HepG2 (cell line): ENCODE measurements around the gene CBX7.

Experiments used
- ATF7 ChIP-seq, 2 experiments: fragments of 450-650 bp in 1 of 2; sonication (generic) in 1 of 2; formaldehyde crosslinking in 1 of 2; IDR thresholded peaks; 2 replicates each; pipeline versions ENCODE4 v1.4.0 to v1.6.1; 2016 to 2020; ENCODE audit warnings: antibody characterized with exemption in 1 of 2, mild to moderate bottlenecking in 1 of 2, missing genetic modification reagents in 1 of 2
- CCAR2 ChIP-seq: fragments of 200-400 bp; formaldehyde crosslinking; optimal IDR thresholded peaks from 2 replicates; pipeline ENCODE3; 2018; ENCODE audit warnings: low read depth, mild to moderate bottlenecking, low read length, moderate library complexity
- CREM ChIP-seq, 2 experiments: sonication (generic) in 1 of 2; formaldehyde crosslinking in 1 of 2; IDR thresholded peaks; 2 replicates each; pipeline versions ENCODE4 v1.4.0 to v1.6.1; 2016 to 2020; ENCODE audit warnings: antibody characterized with exemption in 1 of 2, mild to moderate bottlenecking in 1 of 2, missing genetic modification reagents in 1 of 2
- MEIS1 ChIP-seq: sonication (generic); formaldehyde crosslinking; IDR thresholded peaks from 2 replicates; pipeline ENCODE4 v1.9.0; 2021; ENCODE audit warnings: mild to moderate bottlenecking, missing genetic modification reagents, moderate library complexity, borderline replicate concordance
- POLR2AphosphoS5 ChIP-seq: IDR thresholded peaks from 2 replicates; pipeline ENCODE4 v1.6.1; 2012; ENCODE audit warnings: low read depth, low read length
- RAD21 ChIP-seq: fragments of 450-650 bp; formaldehyde crosslinking; IDR thresholded peaks from 2 replicates; pipeline ENCODE4 v1.5.0; 2020; ENCODE audit warnings: mild to moderate bottlenecking
- SALL1 ChIP-seq: sonication (generic); formaldehyde crosslinking; IDR thresholded peaks from 2 replicates; pipeline ENCODE4 v1.8.0; 2022; ENCODE audit warnings: mild to moderate bottlenecking, missing genetic modification reagents
- ZBTB33 ChIP-seq: sonication (generic); formaldehyde crosslinking; IDR thresholded peaks from 2 replicates; pipeline ENCODE4 v1.4.0; 2020; ENCODE audit warnings: missing genetic modification reagents
- ZBTB40 ChIP-seq, 2 experiments: fragments of 450-650 bp in 1 of 2; sonication (generic) in 1 of 2; formaldehyde crosslinking in 1 of 2; IDR thresholded peaks; 2 replicates each; pipeline versions ENCODE4 v1.6.1 to v1.8.0; 2016 to 2022; ENCODE audit warnings: antibody characterized with exemption in 1 of 2, mild to moderate bottlenecking in 1 of 2, missing genetic modification reagents in 1 of 2
- ZHX2 ChIP-seq, 2 experiments: sonication (generic) in 1 of 2; formaldehyde crosslinking in 1 of 2; IDR thresholded peaks; 2 replicates each; pipeline versions ENCODE4 v1.6.1 to v1.9.0; 2014 to 2022; ENCODE audit warnings: antibody characterized with exemption in 1 of 2, borderline replicate concordance in 1 of 2, inconsistent platforms in 1 of 2, low read depth in 1 of 2, missing genetic modification reagents in 1 of 2
- ZNF30 ChIP-seq: sonication (generic); formaldehyde crosslinking; IDR thresholded peaks from 2 replicates; pipeline ENCODE4 v1.5.0; 2020; ENCODE audit warnings: mild to moderate bottlenecking, missing genetic modification reagents
- ZNF512B ChIP-seq: sonication (generic); formaldehyde crosslinking; IDR thresholded peaks from 2 replicates; pipeline ENCODE4 v1.5.1; 2020; ENCODE audit warnings: missing genetic modification reagents, mild to moderate bottlenecking, borderline replicate concordance

GRCh38 chr22:39169797-39170466 lies 17.5 kb upstream of the CBX7 start:
- no peak for TF ChIP-seq ZBTB40 (IDR thresholded peaks at IDR 0.05)
- TF ChIP-seq ZBTB40 (CRISPR knock-in tag; IDR thresholded peaks at IDR 0.05): no peak
- TF ChIP-seq ZBTB33 (CRISPR knock-in tag): no peak
- no peak for TF ChIP-seq ZNF512B (CRISPR knock-in tag)
- no peak for TF ChIP-seq ZNF30 (CRISPR knock-in tag)
- no peak for TF ChIP-seq MEIS1 (CRISPR knock-in tag)
- no peak for TF ChIP-seq CCAR2
- TF ChIP-seq ZHX2 (IDR thresholded peaks at IDR 0.05; ENCODE audit: low read depth): no peak
- no peak for TF ChIP-seq ZHX2 (CRISPR knock-in tag; IDR thresholded peaks at IDR 0.05; ENCODE audit: borderline replicate concordance)
- no peak for TF ChIP-seq POLR2AphosphoS5
- no peak for TF ChIP-seq SALL1 (CRISPR knock-in tag)
- no peak for TF ChIP-seq ATF7 (IDR thresholded peaks at IDR 0.05)
- no peak for TF ChIP-seq ATF7 (CRISPR knock-in tag; IDR thresholded peaks at IDR 0.05)
- no peak for TF ChIP-seq RAD21 (CRISPR knock-in tag)
- no peak for TF ChIP-seq CREM (IDR thresholded peaks at IDR 0.05)
- no peak for TF ChIP-seq CREM (CRISPR knock-in tag; IDR thresholded peaks at IDR 0.05)
